GM23338 (cell line): ENCODE data around the gene CDCA7. TPM values are rescaled to one million over a fixed set of nuclear protein-coding genes. Genes with fewer than 3 reads are reported as not detected.

Experiments used
- ATAC-seq: fragments of 200-7000 bp; cut with Tn5 transposase; 3 replicates; pipeline ENCODE4 v1.9.1; 2020
- DNase-seq: peaks from one replicate; pipeline ENCODE4 v3.0.0-alpha.2; 2015; ENCODE audit warnings: low spot score
- H2AFZ ChIP-seq: fragments of 200-600 bp; sonication (generic); 2 replicates; pipeline ENCODE4 v1.8.0; 2016; ENCODE audit warnings: antibody characterized with exemption, mild to moderate bottlenecking, moderate library complexity
- H3F3A ChIP-seq: fragments of 200-600 bp; sonication (generic); replicated peaks from 2 replicates; pipeline ENCODE4 v1.8.0; 2017; ENCODE audit warnings: antibody characterized with exemption, mixed run types, low read depth
- H3K27ac ChIP-seq: fragments of 200-600 bp; sonication (generic); 2 replicates; pipeline ENCODE4 v1.6.1; 2016; ENCODE audit warnings: low read depth
- H3K27me3 ChIP-seq: fragments of 200-600 bp; sonication (generic); 2 replicates; pipeline ENCODE4 v1.8.0; 2016; ENCODE audit warnings: mild to moderate bottlenecking, mixed run types, moderate library complexity; ENCODE audit not compliant: insufficient read depth
- H3K36me3 ChIP-seq: fragments of 200-600 bp; sonication (generic); 2 replicates; pipeline ENCODE4 v1.8.0; 2016; ENCODE audit warnings: mild to moderate bottlenecking; ENCODE audit not compliant: insufficient read depth
- H3K4me1 ChIP-seq: fragments of 200-600 bp; sonication (generic); 2 replicates; pipeline ENCODE4 v1.8.0; 2016; ENCODE audit warnings: mild to moderate bottlenecking, moderate library complexity; ENCODE audit not compliant: insufficient read depth
- H3K4me2 ChIP-seq: fragments of 200-600 bp; sonication (generic); 2 replicates; pipeline ENCODE4 v1.7.1; 2017; ENCODE audit warnings: mixed run types
- H3K4me3 ChIP-seq: fragments of 200-600 bp; sonication (generic); 2 replicates; pipeline ENCODE4 v1.6.1; 2016; ENCODE audit warnings: mixed run types
- H3K79me2 ChIP-seq: fragments of 200-600 bp; sonication (generic); replicated peaks from 2 replicates; pipeline ENCODE4 v1.8.0; 2017; ENCODE audit warnings: mild to moderate bottlenecking; ENCODE audit not compliant: insufficient read depth
- H3K9me2 ChIP-seq: fragments of 200-600 bp; sonication (generic); 2 replicates; pipeline ENCODE4 v1.8.0; 2017; ENCODE audit not compliant: insufficient read depth
- H4K20me1 ChIP-seq: fragments of 200-600 bp; sonication (generic); replicated peaks from 2 replicates; pipeline ENCODE4 v1.8.0; 2017; ENCODE audit warnings: mild to moderate bottlenecking; ENCODE audit not compliant: insufficient read depth
- H3K27ac Mint-ChIP-seq: 2 replicates; pipeline ENCODE4 v1.8.0; 2020; ENCODE audit warnings: inconsistent platforms, mild to moderate bottlenecking, moderate library complexity, mixed read lengths
- H3K27me3 Mint-ChIP-seq: 3 replicates; pipeline ENCODE4 v1.8.0; 2022; ENCODE audit warnings: low read depth, mild to moderate bottlenecking, moderate library complexity, mixed read lengths, inconsistent platforms; ENCODE audit not compliant: insufficient read depth, poor library complexity
- H3K36me3 Mint-ChIP-seq: 3 replicates; pipeline ENCODE4 v1.8.0; 2021; ENCODE audit warnings: low read depth, mild to moderate bottlenecking, inconsistent platforms, moderate library complexity, mixed read lengths
- H3K4me1 Mint-ChIP-seq: 3 replicates; pipeline ENCODE4 v1.8.0; 2020; ENCODE audit warnings: mild to moderate bottlenecking, inconsistent platforms, mixed read lengths
- H3K4me3 Mint-ChIP-seq: 3 replicates; pipeline ENCODE4 v1.8.0; 2021; ENCODE audit warnings: moderate library complexity, mild to moderate bottlenecking, inconsistent platforms, mixed read lengths
- H3K9me3 Mint-ChIP-seq: 3 replicates; pipeline ENCODE4 v1.8.0; 2020; ENCODE audit warnings: moderate library complexity, mild to moderate bottlenecking, inconsistent platforms, mixed read lengths
- CREB1 ChIP-seq: fragments of 250-450 bp; sonication (Bioruptor Pico); IDR thresholded peaks from 2 replicates; pipeline ENCODE4 v1.5.0; 2020; ENCODE audit warnings: low read depth, mild to moderate bottlenecking, moderate library complexity
- ETS1 ChIP-seq: IDR thresholded peaks from 2 replicates; pipeline ENCODE4 v1.6.1; 2016; ENCODE audit warnings: antibody characterized with exemption
- EZH2phosphoT487 ChIP-seq: fragments of 200-600 bp; sonication (generic); IDR thresholded peaks from one replicate; pipeline ENCODE4 v1.8.1; 2018; ENCODE audit warnings: antibody characterized with exemption; ENCODE audit not compliant: unreplicated experiment
- JUNB ChIP-seq: IDR thresholded peaks from one replicate; pipeline ENCODE4 v1.6.1; 2016; ENCODE audit warnings: antibody characterized with exemption; ENCODE audit not compliant: unreplicated experiment
- NANOG ChIP-seq: IDR thresholded peaks from 2 replicates; pipeline ENCODE4 v1.6.1; 2016; ENCODE audit warnings: antibody characterized with exemption, borderline replicate concordance
- POLR2AphosphoS5 ChIP-seq: IDR thresholded peaks from 2 replicates; pipeline ENCODE4 v1.6.1; 2016; ENCODE audit warnings: antibody characterized with exemption, low read depth
- STAT1 ChIP-seq: IDR thresholded peaks from one replicate; pipeline ENCODE4 v1.6.1; 2016; ENCODE audit warnings: antibody characterized with exemption; ENCODE audit not compliant: unreplicated experiment
- ZNF114 ChIP-seq: fragments of 250-450 bp; sonication (Bioruptor Pico); IDR thresholded peaks from 2 replicates; pipeline ENCODE4 v1.5.0; 2020; ENCODE audit warnings: mild to moderate bottlenecking, moderate library complexity
- ZNF331 ChIP-seq: fragments of 250-450 bp; sonication (Bioruptor Pico); IDR thresholded peaks from 2 replicates; pipeline ENCODE4 v1.5.0; 2020; ENCODE audit warnings: low read depth, mild to moderate bottlenecking, moderate library complexity
- ZNF462 ChIP-seq: fragments of 250-450 bp; sonication (Bioruptor Pico); IDR thresholded peaks from 2 replicates; pipeline ENCODE4 v1.5.0; 2020; ENCODE audit warnings: mild to moderate bottlenecking, moderate library complexity
- polyA plus RNA-seq: library from polyadenylated mRNA; unstranded; fragments of >200 nt; fragmentation: Nextera tagmentation; extraction: Ambion mirVana; gene quantifications from 2 replicates; pipeline ENCODE4 v1.2.1, GENCODE V29; 2016
- total RNA-seq: library from RNA; depleted of rRNA; stranded (reverse); fragments of >200 nt; shearing (Covaris generic); gene quantifications from 2 replicates; pipeline ENCODE4 v1.2.3, GENCODE V29; 2014

CDCA7 gene
- total and polyA plus RNA-seq, 2 experiments from 2014 or later: 63.7 to 95.5 TPM

GRCh38 chr2:173343921-173344320 is 10.8 kb upstream of the CDCA7 start (continued):
- TF ChIP-seq ZNF462 (no peak), JUNB (no peak)

GRCh38 chr2:173346035-173346434 is 8.6 kb upstream of the CDCA7 start:
- no peaks in the 10 kb centered on the region; the same call in 1 of the 2 replicates for H3K36me3 ChIP-seq
- no peaks in the 10 kb centered on the region for H3F3A ChIP-seq
- Mint-ChIP-seq H3K9me3 (peaks cover 45% of the 10 kb centered on the region), H3K36me3 (peaks cover 18% of the 10 kb centered on the region), H3K27me3 (peaks cover 4% of the 10 kb centered on the region), H3K27ac (no peak overlapping the region), H3K4me3 (no peak overlapping the region), H3K4me1 (no peaks in the 10 kb centered on the region)
- DNase-seq: peak; percentile 64
- H2AFZ ChIP-seq: no peak overlapping the region
- H3K79me2 ChIP-seq: no peaks in the 10 kb centered on the region
- no peak for ATAC-seq
- no peaks in the 10 kb centered on the region for H3K27me3 ChIP-seq
- no peaks in the 10 kb centered on the region for H3K4me1 ChIP-seq
- H4K20me1 ChIP-seq: no peaks in the 10 kb centered on the region
- H3K27ac ChIP-seq: no peak overlapping the region
- 0 out of 2 replicates have a peak, but pooled peaks cover 3% of the 10 kb centered on the region for H3K9me2 ChIP-seq
- H3K4me3 ChIP-seq: no peak overlapping the region
- no peak overlapping the region for H3K4me2 ChIP-seq
- no peak for TF ChIP-seq ZNF114 (CRISPR knock-in tag)
- no peak for TF ChIP-seq NANOG
- TF ChIP-seq POLR2AphosphoS5: no peak
- no peak for TF ChIP-seq CREB1 (CRISPR knock-in tag)
- TF ChIP-seq ZNF331: no peak
- TF ChIP-seq STAT1: no peak
- no peak for TF ChIP-seq ETS1
- no peak for TF ChIP-seq ZNF462
- TF ChIP-seq JUNB: no peak
- no peak for TF ChIP-seq EZH2phosphoT487
